Measurements from ENCODE around the gene GPD2.
A peak's percentile ranks its signal among the peaks of the same experiment; 100 is the strongest.

Gene GPD2

DNA sequence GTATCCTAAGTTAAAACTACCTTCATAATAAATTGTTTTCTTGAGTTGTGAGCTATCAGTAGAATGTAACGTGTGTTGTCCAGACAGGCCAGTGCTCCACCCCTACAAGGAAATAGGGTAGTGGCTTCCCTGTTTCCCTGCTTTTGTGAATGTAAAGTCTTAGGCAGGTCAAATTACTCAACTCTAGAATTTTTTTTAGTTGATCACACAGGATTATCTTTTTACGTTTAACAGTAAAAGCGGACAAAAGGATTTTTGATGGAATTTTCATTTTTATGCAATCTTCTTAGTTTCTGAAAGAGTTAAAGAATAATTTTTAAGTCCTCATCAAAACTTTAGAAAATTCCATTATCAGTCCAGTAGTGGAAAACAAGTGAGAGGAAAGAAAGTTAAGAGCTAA lies 38.2 kb downstream of the GPD2 start:
- H3K9me3 Mint-ChIP-seq = peaks cover 2% of the 10 kb centered on the region
- no peak overlapping the region for H3K27ac Mint-ChIP-seq
- H3K4me1 Mint-ChIP-seq = peaks cover 6% of the 10 kb centered on the region

GRCh38 chr2:156476021-156476849 lies 40.1 kb downstream of the GPD2 start:
- TF ChIP-seq CTCF (IDR thresholded peaks at IDR 0.05) = no peak
- peaks cover 3% of the 10 kb centered on the region for H3K4me1 Mint-ChIP-seq
- H3K27ac Mint-ChIP-seq = no peak overlapping the region
- no peaks in the 10 kb centered on the region for H3K27me3 Mint-ChIP-seq (ENCODE audit: low read depth, poor library complexity)
- DNase-seq = no peak
- peaks cover 6% of the 10 kb centered on the region for H3K36me3 Mint-ChIP-seq (ENCODE audit: low read depth)
- H3K9me3 Mint-ChIP-seq = no peaks in the 10 kb centered on the region
- no peak overlapping the region for H3K4me3 Mint-ChIP-seq

More for the DNA sequence above, 38.2 kb downstream of the GPD2 start:
- TF ChIP-seq CTCF (IDR thresholded peaks at IDR 0.05) = no peak
- Mint-ChIP-seq H3K36me3 (ENCODE audit: low read depth) (peaks cover 9% of the 10 kb centered on the region), H3K4me3 (no peak overlapping the region), H3K27me3 (ENCODE audit: low read depth, poor library complexity) (no peaks in the 10 kb centered on the region)
- DNase-seq = no peak

GRCh38 chr2:156476850-156477206 lies 40.6 kb downstream of the GPD2 start:
- TF ChIP-seq CTCF (IDR thresholded peaks at IDR 0.05) = no peak
- no peak for DNase-seq
- H3K4me1 Mint-ChIP-seq = no peaks in the 10 kb centered on the region
- H3K27me3 Mint-ChIP-seq (ENCODE audit: low read depth, poor library complexity) = no peaks in the 10 kb centered on the region
- H3K4me3 Mint-ChIP-seq = no peak overlapping the region
- H3K27ac Mint-ChIP-seq = no peak overlapping the region
- no peaks in the 10 kb centered on the region for H3K9me3 Mint-ChIP-seq
- H3K36me3 Mint-ChIP-seq (ENCODE audit: low read depth) = peaks cover 6% of the 10 kb centered on the region

- peak overlapping the region; percentile 49 for H3K27ac Mint-ChIP-seq
- no peaks in the 10 kb centered on the region for H3K9me3 Mint-ChIP-seq
- H3K4me3 Mint-ChIP-seq = no peak overlapping the region
- TF ChIP-seq CTCF (IDR thresholded peaks at IDR 0.05) = no peak
- no peak for DNase-seq
- peaks cover 13% of the 10 kb centered on the region for H3K4me1 Mint-ChIP-seq
- peaks cover 11% of the 10 kb centered on the region for H3K36me3 Mint-ChIP-seq (ENCODE audit: low read depth)
- H3K27me3 Mint-ChIP-seq (ENCODE audit: low read depth, poor library complexity) = no peaks in the 10 kb centered on the region
Measured at GRCh38 chr2:156480376-156480775, 44.2 kb downstream of the GPD2 start.

- H3K4me1 Mint-ChIP-seq = peaks cover 13% of the 10 kb centered on the region
Measured at GRCh38 chr2:156481312-156481711, 45.1 kb downstream of the GPD2 start.

More at GRCh38 chr2:156481312-156481711, 45.1 kb downstream of the GPD2 start:
- Mint-ChIP-seq H3K27me3 (ENCODE audit: low read depth, poor library complexity) (no peaks in the 10 kb centered on the region), H3K27ac (no peak overlapping the region), H3K9me3 (no peaks in the 10 kb centered on the region), H3K4me3 (no peak overlapping the region), H3K36me3 (ENCODE audit: low read depth) (peaks cover 11% of the 10 kb centered on the region)
- TF ChIP-seq CTCF (IDR thresholded peaks at IDR 0.05) = no peak
- DNase-seq = no peak
